ENCODE data around the gene RBMX.
"Not testable (repeated sequence)": the region's sequence is repeated elsewhere in the genome, so short reads cannot be mapped to it uniquely, and the experiment has no call there.

RBMX gene

GRCh38 chrX:136880452-136881013 lies at the start of gene RBMX:
Gene RBMX (minus strand): TSS chrX:136880725. CDS start chrX:136879427, 1,298 bp downstream.
- no peaks in the 10 kb centered on the region for H3K9me3 ChIP-seq (ENCODE audit: control insufficient read depth in 5 of 5, low read length in 5 of 5)
- H3K4me3 ChIP-seq (ENCODE audit: low read depth in 1 of 5, low read length in 5 of 5) = peak within 1 kb of the TSS; percentile 70 to 90 (median 88)
- H3K27me3 ChIP-seq (ENCODE audit: control insufficient read depth in 5 of 5, insufficient read depth in 4 of 5, low read length in 5 of 5) = no peaks in the 10 kb centered on the region
- H3K4me1 ChIP-seq (ENCODE audit: control insufficient read depth in 5 of 5, insufficient read depth in 5 of 5, low read length in 5 of 5) = peaks cover 0 to 10% (median 6%) of the 10 kb centered on the region in 5 donors
- peaks cover 4 to 26% (median 11%) of the 10 kb centered on the region in 5 donors for H3K36me3 ChIP-seq (ENCODE audit: control insufficient read depth in 5 of 5, insufficient read depth in 5 of 5, low read length in 5 of 5)
- H3K27ac ChIP-seq (ENCODE audit: low read depth, low read length) = peak within 1 kb of the TSS; percentile 94
- H3K9ac ChIP-seq (ENCODE audit: low read length in 5 of 5) = peak within 1 kb of the TSS; percentile 75 to 94 (median 86)

GRCh38 chrX:136921438-136921837 lies 40.9 kb upstream of the RBMX start:
- H3K4me1 ChIP-seq (ENCODE audit: control insufficient read depth in 5 of 5, insufficient read depth in 5 of 5, low read length in 5 of 5) = not testable (repeated sequence)

GRCh38 chrX:136920001-136920400 lies 39.5 kb upstream of the RBMX start:
- H3K36me3 ChIP-seq (ENCODE audit: control insufficient read depth in 5 of 5, insufficient read depth in 5 of 5, low read length in 5 of 5) = no peaks in the 10 kb centered on the region
- peaks cover 0 to 1% (median 0%) of the 10 kb centered on the region in 5 donors for H3K4me1 ChIP-seq (ENCODE audit: control insufficient read depth in 5 of 5, insufficient read depth in 5 of 5, low read length in 5 of 5)
- H3K9me3 ChIP-seq (ENCODE audit: control insufficient read depth in 5 of 5, low read length in 5 of 5) = peaks cover 0 to 3% (median 0%) of the 10 kb centered on the region in 5 donors
- H3K27ac ChIP-seq (ENCODE audit: low read depth, low read length) = no peak overlapping the region
- no peak overlapping the region for H3K9ac ChIP-seq (ENCODE audit: low read length in 5 of 5)
- no peaks in the 10 kb centered on the region for H3K27me3 ChIP-seq (ENCODE audit: control insufficient read depth in 5 of 5, insufficient read depth in 4 of 5, low read length in 5 of 5)
- no peak overlapping the region for H3K4me3 ChIP-seq (ENCODE audit: low read depth in 1 of 5, low read length in 5 of 5)

More at GRCh38 chrX:136921438-136921837, 40.9 kb upstream of the RBMX start:
- H3K36me3 ChIP-seq (ENCODE audit: control insufficient read depth in 5 of 5, insufficient read depth in 5 of 5, low read length in 5 of 5); H3K4me3 ChIP-seq (ENCODE audit: low read depth in 1 of 5, low read length in 5 of 5); H3K9me3 ChIP-seq (ENCODE audit: control insufficient read depth in 5 of 5, low read length in 5 of 5); H3K27ac ChIP-seq (ENCODE audit: low read depth, low read length); H3K27me3 ChIP-seq (ENCODE audit: control insufficient read depth in 5 of 5, insufficient read depth in 4 of 5, low read length in 5 of 5); H3K9ac ChIP-seq (ENCODE audit: low read length in 5 of 5): not testable (repeated sequence)

GRCh38 chrX:136916827-136917226 lies 36.3 kb upstream of the RBMX start:
- Histone ChIP-seq H3K4me3 (ENCODE audit: low read depth in 1 of 5, low read length in 5 of 5) (no peak overlapping the region), H3K27me3 (ENCODE audit: control insufficient read depth in 5 of 5, insufficient read depth in 4 of 5, low read length in 5 of 5) (peaks cover 0 to 2% (median 0%) of the 10 kb centered on the region in 5 donors), H3K9ac (ENCODE audit: low read length in 5 of 5) (no peak overlapping the region), H3K9me3 (ENCODE audit: control insufficient read depth in 5 of 5, low read length in 5 of 5) (no peaks in the 10 kb centered on the region), H3K27ac (ENCODE audit: low read depth, low read length) (no peak overlapping the region), H3K36me3 (ENCODE audit: control insufficient read depth in 5 of 5, insufficient read depth in 5 of 5, low read length in 5 of 5) (no peaks in the 10 kb centered on the region), H3K4me1 (ENCODE audit: control insufficient read depth in 5 of 5, insufficient read depth in 5 of 5, low read length in 5 of 5) (no peaks in the 10 kb centered on the region)

- not testable (repeated sequence) for H3K36me3 ChIP-seq (ENCODE audit: control insufficient read depth in 5 of 5, insufficient read depth in 5 of 5, low read length in 5 of 5); H3K9me3 ChIP-seq (ENCODE audit: control insufficient read depth in 5 of 5, low read length in 5 of 5); H3K27me3 ChIP-seq (ENCODE audit: control insufficient read depth in 5 of 5, insufficient read depth in 4 of 5, low read length in 5 of 5); H3K27ac ChIP-seq (ENCODE audit: low read depth, low read length); H3K4me3 ChIP-seq (ENCODE audit: low read depth in 1 of 5, low read length in 5 of 5); H3K9ac ChIP-seq (ENCODE audit: low read length in 5 of 5)
- peaks cover 0 to 19% (median 11%) of the 10 kb centered on the region in 5 donors for H3K4me1 ChIP-seq (ENCODE audit: control insufficient read depth in 5 of 5, insufficient read depth in 5 of 5, low read length in 5 of 5)
Measured at GRCh38 chrX:136911661-136912060, 31.1 kb upstream of the RBMX start.

- Histone ChIP-seq H3K27ac (ENCODE audit: low read depth, low read length) (no peak overlapping the region), H3K27me3 (ENCODE audit: control insufficient read depth in 5 of 5, insufficient read depth in 4 of 5, low read length in 5 of 5) (peaks cover 0 to 3% (median 2%) of the 10 kb centered on the region in 5 donors), H3K9ac (ENCODE audit: low read length in 5 of 5) (no peak overlapping the region), H3K4me3 (ENCODE audit: low read depth in 1 of 5, low read length in 5 of 5) (peak overlapping the region in 1 of 5 donors; percentile 7), H3K4me1 (ENCODE audit: control insufficient read depth in 5 of 5, insufficient read depth in 5 of 5, low read length in 5 of 5) (peaks cover 0 to 19% (median 11%) of the 10 kb centered on the region in 5 donors), H3K36me3 (ENCODE audit: control insufficient read depth in 5 of 5, insufficient read depth in 5 of 5, low read length in 5 of 5) (no peaks in the 10 kb centered on the region), H3K9me3 (ENCODE audit: control insufficient read depth in 5 of 5, low read length in 5 of 5) (no peaks in the 10 kb centered on the region)
Measured at GRCh38 chrX:136911253-136911652, 30.7 kb upstream of the RBMX start.

GRCh38 chrX:136910565-136911035 lies 30.1 kb upstream of the RBMX start:
- H3K27ac ChIP-seq (ENCODE audit: low read depth, low read length) = no peak overlapping the region
- H3K9ac ChIP-seq (ENCODE audit: low read length in 5 of 5) = peak overlapping the region in 1 of 5 donors; percentile 65
- no peaks in the 10 kb centered on the region for H3K36me3 ChIP-seq (ENCODE audit: control insufficient read depth in 5 of 5, insufficient read depth in 5 of 5, low read length in 5 of 5)
- no peaks in the 10 kb centered on the region for H3K9me3 ChIP-seq (ENCODE audit: control insufficient read depth in 5 of 5, low read length in 5 of 5)
- H3K27me3 ChIP-seq (ENCODE audit: control insufficient read depth in 5 of 5, insufficient read depth in 4 of 5, low read length in 5 of 5) = peaks cover 0 to 3% (median 2%) of the 10 kb centered on the region in 5 donors
- H3K4me3 ChIP-seq (ENCODE audit: low read depth in 1 of 5, low read length in 5 of 5) = peak overlapping the region; percentile 59 to 80 (median 78)
- H3K4me1 ChIP-seq (ENCODE audit: control insufficient read depth in 5 of 5, insufficient read depth in 5 of 5, low read length in 5 of 5) = peaks cover 0 to 19% (median 11%) of the 10 kb centered on the region in 5 donors

- peak overlapping the region; percentile 59 to 80 (median 78) for H3K4me3 ChIP-seq (ENCODE audit: low read depth in 1 of 5, low read length in 5 of 5)
- H3K27ac ChIP-seq (ENCODE audit: low read depth, low read length) = peak overlapping the region; percentile 72
- H3K36me3 ChIP-seq (ENCODE audit: control insufficient read depth in 5 of 5, insufficient read depth in 5 of 5, low read length in 5 of 5) = no peaks in the 10 kb centered on the region
- peaks cover 0 to 3% (median 2%) of the 10 kb centered on the region in 5 donors for H3K27me3 ChIP-seq (ENCODE audit: control insufficient read depth in 5 of 5, insufficient read depth in 4 of 5, low read length in 5 of 5)
- H3K4me1 ChIP-seq (ENCODE audit: control insufficient read depth in 5 of 5, insufficient read depth in 5 of 5, low read length in 5 of 5) = peaks cover 0 to 19% (median 11%) of the 10 kb centered on the region in 5 donors
- peak overlapping the region in 4 of 5 donors; percentile 58 to 73 (median 64) for H3K9ac ChIP-seq (ENCODE audit: low read length in 5 of 5)
- H3K9me3 ChIP-seq (ENCODE audit: control insufficient read depth in 5 of 5, low read length in 5 of 5) = no peaks in the 10 kb centered on the region
Measured at GRCh38 chrX:136909706-136910564, 29.4 kb upstream of the RBMX start.

- H3K27me3 ChIP-seq (ENCODE audit: control insufficient read depth in 5 of 5, insufficient read depth in 4 of 5, low read length in 5 of 5) = peaks cover 0 to 3% (median 2%) of the 10 kb centered on the region in 5 donors
- peak overlapping the region in 3 of 5 donors; percentile 58 to 73 (median 65) for H3K9ac ChIP-seq (ENCODE audit: low read length in 5 of 5)
- no peaks in the 10 kb centered on the region for H3K9me3 ChIP-seq (ENCODE audit: control insufficient read depth in 5 of 5, low read length in 5 of 5)
- H3K4me3 ChIP-seq (ENCODE audit: low read depth in 1 of 5, low read length in 5 of 5) = peak overlapping the region; percentile 72 to 80 (median 78)
- H3K27ac ChIP-seq (ENCODE audit: low read depth, low read length) = peak overlapping the region; percentile 72
- H3K4me1 ChIP-seq (ENCODE audit: control insufficient read depth in 5 of 5, insufficient read depth in 5 of 5, low read length in 5 of 5) = peaks cover 0 to 19% (median 11%) of the 10 kb centered on the region in 5 donors
- H3K36me3 ChIP-seq (ENCODE audit: control insufficient read depth in 5 of 5, insufficient read depth in 5 of 5, low read length in 5 of 5) = no peaks in the 10 kb centered on the region
Measured at GRCh38 chrX:136909119-136909705, 28.7 kb upstream of the RBMX start.

All from subcutaneous abdominal adipose tissue (tissue), 5 donors.